GM21576 (cell line): Measurements from ENCODE around the gene DDX10.
"Not testable (repeated sequence)": the region's sequence is repeated elsewhere in the genome, so short reads cannot be mapped to it uniquely, and the experiment has no call there.

Experiments used
- ATAC-seq: cut with Tn5 transposase; IDR thresholded peaks from one replicate; pipeline ENCODE4 v1.9.1; 2021; ENCODE audit warnings: mild to moderate bottlenecking, moderate library complexity; ENCODE audit not compliant: unreplicated experiment

Gene DDX10

GRCh38 chr11:108664730-108665525 is at the start of gene DDX10:
TSS of gene DDX10 (plus strand) at chr11:108665069. CDS start at chr11:108665154, 85 bp downstream.
- ATAC-seq, result peak; percentile 80

- no peak for ATAC-seq
Observed at GRCh38 chr11:108616549-108616948, 48.3 kb upstream of the DDX10 start.

GRCh38 chr11:108617055-108617454 is 47.8 kb upstream of the DDX10 start:
- no peak for ATAC-seq

- no peak for ATAC-seq
Observed at GRCh38 chr11:108618529-108618928, 46.3 kb upstream of the DDX10 start.

GRCh38 chr11:108620958-108621772 is 43.7 kb upstream of the DDX10 start:
- ATAC-seq, result peak; percentile 91

- ATAC-seq, result no peak
Observed at GRCh38 chr11:108622341-108622740, 42.5 kb upstream of the DDX10 start.

GRCh38 chr11:108624196-108624925 is 40.5 kb upstream of the DDX10 start:
- no peak for ATAC-seq

GRCh38 chr11:108628326-108628725 is 36.5 kb upstream of the DDX10 start:
- no peak for ATAC-seq

GRCh38 chr11:108628812-108629211 is 36.1 kb upstream of the DDX10 start:
- ATAC-seq, result no peak

- no peak for ATAC-seq
Observed at GRCh38 chr11:108629274-108629673, 35.6 kb upstream of the DDX10 start.

- no peak for ATAC-seq
Observed at GRCh38 chr11:108632041-108632704, 32.7 kb upstream of the DDX10 start.

- ATAC-seq, result no peak
Observed at GRCh38 chr11:108635106-108635505, 29.8 kb upstream of the DDX10 start.

- no peak for ATAC-seq
Observed at GRCh38 chr11:108636222-108636621, 28.6 kb upstream of the DDX10 start.

- ATAC-seq, result no peak
Observed at GRCh38 chr11:108639146-108639545, 25.7 kb upstream of the DDX10 start.

- ATAC-seq, result not testable (repeated sequence)
Observed at GRCh38 chr11:108641752-108642151, 23.1 kb upstream of the DDX10 start.

- ATAC-seq, result no peak
Observed at GRCh38 chr11:108643974-108644373, 20.9 kb upstream of the DDX10 start.

- no peak for ATAC-seq
Observed at GRCh38 chr11:108645970-108646369, 18.9 kb upstream of the DDX10 start.

- ATAC-seq, result no peak
Observed at GRCh38 chr11:108647387-108647700, 17.5 kb upstream of the DDX10 start.

GRCh38 chr11:108647701-108648527 is 17.0 kb upstream of the DDX10 start:
- peak; percentile 91 for ATAC-seq

GRCh38 chr11:108648528-108648885 is 16.4 kb upstream of the DDX10 start:
- no peak for ATAC-seq
